Measurements from ENCODE around the gene MEMO1. TPM values are rescaled to one million over a fixed set of nuclear protein-coding genes. Genes with fewer than 3 reads are reported as not detected.

Gene MEMO1
- total RNA-seq, 2 experiments from 2014 or later, result 39.6 to 39.8 TPM

GRCh38 chr2:31945572-31945935, 65.3 kb downstream of the MEMO1 start:
- intact Hi-C loops (cut with DNase I, micrococcal nuclease), result no loop called here
- Mint-ChIP-seq H3K27ac (no peak overlapping the region), H3K4me3 (no peak overlapping the region), H3K36me3 (ENCODE audit: low read depth) (peaks cover 26% of the 10 kb centered on the region), H3K9me3 (no peaks in the 10 kb centered on the region), H3K27me3 (no peaks in the 10 kb centered on the region), H3K4me1 (ENCODE audit: low read depth) (peaks cover 56% of the 10 kb centered on the region)
- ATAC-seq (ENCODE audit: poor library complexity) (no peak), DNase-seq (no peak)
- H3K27ac ChIP-seq (ENCODE audit: low read depth in 1 of 2, low read length in 2 of 2), result no peak overlapping the region
- peaks cover 17% of the 10 kb centered on the region for H3K36me3 ChIP-seq (ENCODE audit: insufficient read depth, low read length)
- no peak for TF ChIP-seq CTCF (IDR thresholded peaks at IDR 0.05)
- H3K9me3 ChIP-seq (ENCODE audit: control insufficient read depth in 1 of 2, insufficient read depth in 1 of 2, low read length in 2 of 2), result no peaks in the 10 kb centered on the region
- H3K4me1 ChIP-seq (ENCODE audit: insufficient read depth, low read length), result peaks cover 3% of the 10 kb centered on the region
- ChIA-PET POLR2A (no interaction called here), CTCF (no interaction called here)
- no peak overlapping the region for H3K4me3 ChIP-seq (ENCODE audit: low read length)
- H3K27me3 ChIP-seq (ENCODE audit: control insufficient read depth in 1 of 2, insufficient read depth in 2 of 2, low read length in 2 of 2), result no peaks in the 10 kb centered on the region

GRCh38 chr2:31944828-31945571, 65.8 kb downstream of the MEMO1 start:
- no peaks in the 10 kb centered on the region for H3K27me3 Mint-ChIP-seq
- no peak for TF ChIP-seq CTCF (IDR thresholded peaks at IDR 0.05)
- ChIA-PET POLR2A (no interaction called here), CTCF (no interaction called here)
- H3K4me3 Mint-ChIP-seq, result no peak overlapping the region
- ATAC-seq (ENCODE audit: poor library complexity) (no peak), DNase-seq (no peak)
- Histone ChIP-seq H3K4me1 (ENCODE audit: insufficient read depth, low read length) (peaks cover 3% of the 10 kb centered on the region), H3K27me3 (ENCODE audit: control insufficient read depth in 1 of 2, insufficient read depth in 2 of 2, low read length in 2 of 2) (no peaks in the 10 kb centered on the region), H3K9me3 (ENCODE audit: control insufficient read depth in 1 of 2, insufficient read depth in 1 of 2, low read length in 2 of 2) (no peaks in the 10 kb centered on the region), H3K4me3 (ENCODE audit: low read length) (no peak overlapping the region), H3K27ac (ENCODE audit: low read depth in 1 of 2, low read length in 2 of 2) (no peak overlapping the region), H3K36me3 (ENCODE audit: insufficient read depth, low read length) (peaks cover 19% of the 10 kb centered on the region)
- peaks cover 26% of the 10 kb centered on the region for H3K36me3 Mint-ChIP-seq (ENCODE audit: low read depth)
- H3K9me3 Mint-ChIP-seq, result no peaks in the 10 kb centered on the region
- intact Hi-C loops (cut with DNase I, micrococcal nuclease), result no loop called here
- peak overlapping the region; percentile 40 for H3K27ac Mint-ChIP-seq
- peaks cover 56% of the 10 kb centered on the region for H3K4me1 Mint-ChIP-seq (ENCODE audit: low read depth)

- peak overlapping the region; percentile 15 for H3K27ac Mint-ChIP-seq
- POLR2A ChIA-PET, result no interaction called here
- no peak for ATAC-seq (ENCODE audit: poor library complexity)
- DNase-seq, result no peak
- peaks cover 19% of the 10 kb centered on the region for H3K36me3 ChIP-seq (ENCODE audit: insufficient read depth, low read length)
- H3K4me3 Mint-ChIP-seq, result no peak overlapping the region
- H3K4me3 ChIP-seq (ENCODE audit: low read length), result no peak overlapping the region
- no peaks in the 10 kb centered on the region for H3K27me3 ChIP-seq (ENCODE audit: control insufficient read depth in 1 of 2, insufficient read depth in 2 of 2, low read length in 2 of 2)
- intact Hi-C loops (cut with DNase I, micrococcal nuclease), result no loop called here
- no peak for TF ChIP-seq CTCF (IDR thresholded peaks at IDR 0.05)
- H3K36me3 Mint-ChIP-seq (ENCODE audit: low read depth), result peaks cover 20% of the 10 kb centered on the region
- peaks cover 3% of the 10 kb centered on the region for H3K4me1 ChIP-seq (ENCODE audit: insufficient read depth, low read length)
- no peaks in the 10 kb centered on the region for H3K9me3 ChIP-seq (ENCODE audit: control insufficient read depth in 1 of 2, insufficient read depth in 1 of 2, low read length in 2 of 2)
- no peaks in the 10 kb centered on the region for H3K27me3 Mint-ChIP-seq
- no peaks in the 10 kb centered on the region for H3K9me3 Mint-ChIP-seq
- no peak overlapping the region for H3K27ac ChIP-seq (ENCODE audit: low read depth in 1 of 2, low read length in 2 of 2)
- peaks cover 50% of the 10 kb centered on the region for H3K4me1 Mint-ChIP-seq (ENCODE audit: low read depth)
- CTCF ChIA-PET, result no interaction called here
Measured at GRCh38 chr2:31943636-31944225, 67.1 kb downstream of the MEMO1 start.
